Measurements from ENCODE around the gene ARFGEF3. TPM values are rescaled to one million over a fixed set of nuclear protein-coding genes. Genes with fewer than 3 reads are reported as not detected.

Gene ARFGEF3
- polyA plus RNA-seq, 1 of the 3 experiments (the other 2 are of a cell fraction): not detected

GRCh38 chr6:138263963-138264362 lies 102.2 kb downstream of the ARFGEF3 start (continued):
- TF ChIP-seq FOXM1 (IDR thresholded peaks at IDR 0.05; ENCODE audit: low read depth): no peak
- TF ChIP-seq RAD21 (IDR thresholded peaks at IDR 0.05; ENCODE audit: low read length): no peak
- TF ChIP-seq ELF1 (IDR thresholded peaks at IDR 0.05): no peak
- no peak for TF ChIP-seq MEF2A (IDR thresholded peaks at IDR 0.05; ENCODE audit: borderline replicate concordance, low read depth)
- TF ChIP-seq GABPA (IDR thresholded peaks at IDR 0.05; ENCODE audit: low read depth): no peak
- no peak for TF ChIP-seq USF1 (IDR thresholded peaks at IDR 0.05; ENCODE audit: borderline replicate concordance, low read depth)
- no peak for TF ChIP-seq JUND (IDR thresholded peaks at IDR 0.05)
- no peak for TF ChIP-seq CHD2 (IDR thresholded peaks at IDR 0.05; ENCODE audit: low read length, partially characterized antibody)
- TF ChIP-seq FOXJ3 (CRISPR knock-in tag; IDR thresholded peaks at IDR 0.05): no peak

- POLR2A ChIA-PET: no interaction called here
- H3K9me2 ChIP-seq: no peaks in the 10 kb centered on the region
- no peaks in the 10 kb centered on the region for H3K79me2 ChIP-seq (ENCODE audit: insufficient read depth)
- no peak overlapping the region for H3K9ac ChIP-seq
- no peak for DNase-seq
- H3K27me3 ChIP-seq (ENCODE audit: insufficient read depth): no peaks in the 10 kb centered on the region
- CTCF ChIA-PET: no interaction called here
- H3K4me1 ChIP-seq (ENCODE audit: control insufficient read depth in 1 of 2, insufficient read depth in 2 of 2, low read depth in 1 of 2, low read length in 1 of 2): no peaks in the 10 kb centered on the region
- H4K20me1 ChIP-seq (ENCODE audit: insufficient read depth): no peaks in the 10 kb centered on the region
- H3K4me2 ChIP-seq: no peak overlapping the region
- H3K36me3 ChIP-seq (replicated peaks in 1 of 2; ENCODE audit: control insufficient read depth in 1 of 2, insufficient read depth in 2 of 2, low read length in 1 of 2): no peaks in the 10 kb centered on the region
- H3K27ac ChIP-seq (ENCODE audit: low read depth in 2 of 2, low read length in 1 of 2): no peak overlapping the region
- H3K9me3 ChIP-seq: no peaks in the 10 kb centered on the region
- H3K4me3 ChIP-seq (ENCODE audit: low read depth in 2 of 2, low read length in 1 of 2): no peak overlapping the region
- no peaks in the 10 kb centered on the region for H3F3A ChIP-seq (replicated peaks; ENCODE audit: insufficient read depth)
- no peak overlapping the region for H2AFZ ChIP-seq (ENCODE audit: low read depth)
- TF ChIP-seq FOXM1 (IDR thresholded peaks at IDR 0.05; ENCODE audit: low read depth): no peak
- TF ChIP-seq FOXJ3 (CRISPR knock-in tag; IDR thresholded peaks at IDR 0.05): no peak
- TF ChIP-seq MAX (IDR thresholded peaks at IDR 0.05; ENCODE audit: low read depth): no peak
- no peak for TF ChIP-seq RCOR1 (IDR thresholded peaks at IDR 0.05; ENCODE audit: low read length)
- TF ChIP-seq CHD2 (IDR thresholded peaks at IDR 0.05; ENCODE audit: low read length, partially characterized antibody): no peak
- TF ChIP-seq PBX3 (IDR thresholded peaks at IDR 0.05): no peak
- TF ChIP-seq REST (IDR thresholded peaks at IDR 0.05; ENCODE audit: low read depth, low read length): no peak
- TF ChIP-seq ELF1 (IDR thresholded peaks at IDR 0.05): no peak
- no peak for TF ChIP-seq EP300 (IDR thresholded peaks at IDR 0.05; ENCODE audit: borderline replicate concordance in 1 of 2, low read depth in 1 of 2, low read length in 1 of 2)
- no peak for TF ChIP-seq IRF3 (IDR thresholded peaks at IDR 0.05; ENCODE audit: low read depth, low read length)
- TF ChIP-seq RFX5 (IDR thresholded peaks at IDR 0.05; ENCODE audit: low read length): no peak
- no peak for TF ChIP-seq FOSL2 (IDR thresholded peaks at IDR 0.05; ENCODE audit: borderline replicate concordance, low read depth)
- no peak for TF ChIP-seq MEF2A (IDR thresholded peaks at IDR 0.05; ENCODE audit: borderline replicate concordance, low read depth)
- TF ChIP-seq TCF12 (IDR thresholded peaks at IDR 0.05): no peak
Observed at GRCh38 chr6:138264372-138264880, 102.7 kb downstream of the ARFGEF3 start.
